ENCODE results near the gene SPAG16. TPM values are rescaled to one million over a fixed set of nuclear protein-coding genes. Genes with fewer than 3 reads are reported as not detected.

Gene SPAG16
- total RNA-seq, 1 experiment from 2014 or later: 0.30 TPM

DNA sequence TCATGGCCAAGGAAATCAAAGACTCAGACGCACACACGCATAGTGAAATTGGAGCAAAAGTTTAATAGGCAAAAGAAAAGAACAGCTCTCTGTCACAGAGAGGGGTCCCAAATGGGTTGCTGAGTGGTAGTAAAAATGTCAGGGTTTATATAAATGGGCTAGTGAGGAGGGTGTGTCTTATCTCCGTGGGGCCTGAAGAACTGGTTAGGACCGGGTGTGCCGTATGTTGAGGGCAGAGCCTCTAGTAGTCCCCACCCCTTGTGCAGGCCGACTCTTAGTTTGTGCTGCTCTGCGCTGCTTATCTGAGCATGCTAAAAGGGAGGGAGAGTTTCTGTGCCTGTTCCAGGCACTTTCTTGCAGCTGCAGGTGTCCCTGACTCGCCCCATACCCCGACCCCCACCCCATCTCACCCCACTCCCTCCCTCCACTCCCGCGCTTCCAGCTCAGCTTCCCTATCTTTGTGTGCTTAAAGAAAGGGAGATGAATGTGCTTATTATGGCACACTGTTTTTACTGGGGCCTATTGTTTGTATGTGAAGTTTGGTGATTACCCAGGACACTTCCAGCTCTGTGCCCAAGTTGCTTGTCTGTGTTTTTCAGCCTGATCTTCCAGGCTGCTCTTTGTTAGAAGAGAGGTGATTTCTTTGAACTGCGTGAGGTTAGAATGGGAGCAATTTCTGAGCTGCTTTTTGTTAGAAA is 167.4 kb downstream of the SPAG16 start:
- H3K9ac ChIP-seq (ENCODE audit: low read length): no peak overlapping the region
- no peak for ATAC-seq
- no peak overlapping the region for H3K4me3 ChIP-seq (replicated peaks in 1 of 2; ENCODE audit: low read depth in 1 of 2, low read length in 2 of 2)
- no peaks in the 10 kb centered on the region for H3K9me2 ChIP-seq (ENCODE audit: insufficient read depth)
- CTCF ChIA-PET: no interaction called here
- POLR2A ChIA-PET: no interaction called here
- H2AFZ ChIP-seq (ENCODE audit: low read depth, low read length, poor library complexity, severe bottlenecking): no peak overlapping the region
- no peak for DNase-seq (ENCODE audit: low read depth, low spot score)
- no peak overlapping the region for H3K4me2 ChIP-seq (ENCODE audit: low read length)
- RAD21 ChIA-PET (ENCODE audit: low non-redundant PET in 1 of 2, low total read pairs in 2 of 2, uncharacterized antibody in 2 of 2, unreplicated experiment in 2 of 2): no interaction called here
- H4K20me1 ChIP-seq (ENCODE audit: insufficient read depth): no peaks in the 10 kb centered on the region
- TF ChIP-seq SIN3A (IDR thresholded peaks at IDR 0.05; ENCODE audit: low read depth) (no peak), TCF7L2 (IDR thresholded peaks at IDR 0.05; ENCODE audit: borderline replicate concordance, extremely low read depth, insufficient read depth, insufficient read length) (no peak), JUND (IDR thresholded peaks at IDR 0.05) (no peak), RAD21 (IDR thresholded peaks at IDR 0.05; ENCODE audit: low read depth) (no peak), CBX3 (IDR thresholded peaks at IDR 0.05; ENCODE audit: low read depth) (no peak), SRF (IDR thresholded peaks at IDR 0.05; ENCODE audit: low read depth) (no peak), EGR1 (IDR thresholded peaks at IDR 0.05; ENCODE audit: low read depth) (no peak), ELF1 (IDR thresholded peaks at IDR 0.05; ENCODE audit: borderline replicate concordance, low read depth) (no peak), ZFX (IDR thresholded peaks at IDR 0.05) (no peak), ZNF274 (IDR thresholded peaks at IDR 0.05; ENCODE audit: low read depth, low read length) (no peak)
- TF ChIP-seq, protein P1, sequence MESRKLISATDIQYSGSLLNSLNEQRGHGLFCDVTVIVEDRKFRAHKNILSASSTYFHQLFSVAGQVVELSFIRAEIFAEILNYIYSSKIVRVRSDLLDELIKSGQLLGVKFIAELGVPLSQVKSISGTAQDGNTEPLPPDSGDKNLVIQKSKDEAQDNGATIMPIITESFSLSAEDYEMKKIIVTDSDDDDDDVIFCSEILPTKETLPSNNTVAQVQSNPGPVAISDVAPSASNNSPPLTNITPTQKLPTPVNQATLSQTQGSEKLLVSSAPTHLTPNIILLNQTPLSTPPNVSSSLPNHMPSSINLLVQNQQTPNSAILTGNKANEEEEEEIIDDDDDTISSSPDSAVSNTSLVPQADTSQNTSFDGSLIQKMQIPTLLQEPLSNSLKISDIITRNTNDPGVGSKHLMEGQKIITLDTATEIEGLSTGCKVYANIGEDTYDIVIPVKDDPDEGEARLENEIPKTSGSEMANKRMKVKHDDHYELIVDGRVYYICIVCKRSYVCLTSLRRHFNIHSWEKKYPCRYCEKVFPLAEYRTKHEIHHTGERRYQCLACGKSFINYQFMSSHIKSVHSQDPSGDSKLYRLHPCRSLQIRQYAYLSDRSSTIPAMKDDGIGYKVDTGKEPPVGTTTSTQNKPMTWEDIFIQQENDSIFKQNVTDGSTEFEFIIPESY (IDR thresholded peaks at IDR 0.05; ENCODE audit: extremely low read depth, insufficient replicate concordance, low read length): no peak
- TF ChIP-seq, protein P2, sequence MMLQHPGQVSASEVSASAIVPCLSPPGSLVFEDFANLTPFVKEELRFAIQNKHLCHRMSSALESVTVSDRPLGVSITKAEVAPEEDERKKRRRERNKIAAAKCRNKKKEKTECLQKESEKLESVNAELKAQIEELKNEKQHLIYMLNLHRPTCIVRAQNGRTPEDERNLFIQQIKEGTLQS (IDR thresholded peaks at IDR 0.05): no peak
- TF ChIP-seq, protein P3, sequence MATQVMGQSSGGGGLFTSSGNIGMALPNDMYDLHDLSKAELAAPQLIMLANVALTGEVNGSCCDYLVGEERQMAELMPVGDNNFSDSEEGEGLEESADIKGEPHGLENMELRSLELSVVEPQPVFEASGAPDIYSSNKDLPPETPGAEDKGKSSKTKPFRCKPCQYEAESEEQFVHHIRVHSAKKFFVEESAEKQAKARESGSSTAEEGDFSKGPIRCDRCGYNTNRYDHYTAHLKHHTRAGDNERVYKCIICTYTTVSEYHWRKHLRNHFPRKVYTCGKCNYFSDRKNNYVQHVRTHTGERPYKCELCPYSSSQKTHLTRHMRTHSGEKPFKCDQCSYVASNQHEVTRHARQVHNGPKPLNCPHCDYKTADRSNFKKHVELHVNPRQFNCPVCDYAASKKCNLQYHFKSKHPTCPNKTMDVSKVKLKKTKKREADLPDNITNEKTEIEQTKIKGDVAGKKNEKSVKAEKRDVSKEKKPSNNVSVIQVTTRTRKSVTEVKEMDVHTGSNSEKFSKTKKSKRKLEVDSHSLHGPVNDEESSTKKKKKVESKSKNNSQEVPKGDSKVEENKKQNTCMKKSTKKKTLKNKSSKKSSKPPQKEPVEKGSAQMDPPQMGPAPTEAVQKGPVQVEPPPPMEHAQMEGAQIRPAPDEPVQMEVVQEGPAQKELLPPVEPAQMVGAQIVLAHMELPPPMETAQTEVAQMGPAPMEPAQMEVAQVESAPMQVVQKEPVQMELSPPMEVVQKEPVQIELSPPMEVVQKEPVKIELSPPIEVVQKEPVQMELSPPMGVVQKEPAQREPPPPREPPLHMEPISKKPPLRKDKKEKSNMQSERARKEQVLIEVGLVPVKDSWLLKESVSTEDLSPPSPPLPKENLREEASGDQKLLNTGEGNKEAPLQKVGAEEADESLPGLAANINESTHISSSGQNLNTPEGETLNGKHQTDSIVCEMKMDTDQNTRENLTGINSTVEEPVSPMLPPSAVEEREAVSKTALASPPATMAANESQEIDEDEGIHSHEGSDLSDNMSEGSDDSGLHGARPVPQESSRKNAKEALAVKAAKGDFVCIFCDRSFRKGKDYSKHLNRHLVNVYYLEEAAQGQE (IDR thresholded peaks at IDR 0.05; ENCODE audit: low read depth): no peak
- TF ChIP-seq, protein P4, sequence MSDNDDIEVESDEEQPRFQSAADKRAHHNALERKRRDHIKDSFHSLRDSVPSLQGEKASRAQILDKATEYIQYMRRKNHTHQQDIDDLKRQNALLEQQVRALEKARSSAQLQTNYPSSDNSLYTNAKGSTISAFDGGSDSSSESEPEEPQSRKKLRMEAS (IDR thresholded peaks at IDR 0.05): no peak
- H3K27ac ChIP-seq (ENCODE audit: low read depth, low read length): no peak overlapping the region
- peaks cover 3 to 10% of the 10 kb centered on the region in 2 experiments; a peak in 3 of 4 replicates for H3K4me1 ChIP-seq (ENCODE audit: control insufficient read depth in 1 of 2, insufficient read depth in 2 of 2, low read length in 2 of 2)
- intact Hi-C loops (cut with micrococcal nuclease): no loop called here
- H3K79me2 ChIP-seq (ENCODE audit: insufficient read depth, low read length): no peaks in the 10 kb centered on the region
- H3K36me3 ChIP-seq (ENCODE audit: control insufficient read depth in 1 of 2, insufficient read depth in 2 of 2, low read length in 2 of 2): no peaks in the 10 kb centered on the region
- H3K27me3 ChIP-seq (ENCODE audit: insufficient read depth, low read length): no peaks in the 10 kb centered on the region
- no peaks in the 10 kb centered on the region for H3K9me3 ChIP-seq (ENCODE audit: control insufficient read depth in 1 of 2, insufficient read depth in 1 of 2, low read depth in 1 of 2, low read length in 2 of 2)
- no TSS peak for BruUV-seq (replicated peaks)
